Thymus (tissue), 14 donors: ENCODE results near the gene ZNF444. TPM values are rescaled to one million over a fixed set of nuclear protein-coding genes. Genes with fewer than 3 reads are reported as not detected.

ENCODE experiments used
- DNase-seq, 9 donors: peaks; one replicate each; pipeline ENCODE4 v3.0.0-alpha.2; 2013; ENCODE audit warnings: low spot score in 9 of 9, low read depth in 6 of 9, missing footprints in 1 of 9
- H3K27ac ChIP-seq, 2 donors: one replicate each; pipeline ENCODE4 v1.5.1; 2013; ENCODE audit warnings: control low read depth in 1 of 2, low read depth in 1 of 2, low read length in 1 of 2, mild to moderate bottlenecking in 1 of 2, moderate library complexity in 1 of 2
- H3K27me3 ChIP-seq, 2 donors: one replicate each; pipeline ENCODE4 v1.5.1; 2013; ENCODE audit warnings: low read length in 1 of 2; ENCODE audit not compliant: control insufficient read depth in 2 of 2, insufficient read depth in 1 of 2
- H3K36me3 ChIP-seq, 2 donors: one replicate each; pipeline ENCODE4 v1.5.1; 2013; ENCODE audit warnings: low read length in 1 of 2, mild to moderate bottlenecking in 1 of 2, moderate library complexity in 1 of 2; ENCODE audit not compliant: control insufficient read depth in 2 of 2, insufficient read depth in 2 of 2
- H3K4me1 ChIP-seq, 2 donors: one replicate each; pipeline ENCODE4 v1.5.1; 2013; ENCODE audit warnings: low read length in 2 of 2; ENCODE audit not compliant: control insufficient read depth in 2 of 2, insufficient read depth in 2 of 2
- H3K4me3 ChIP-seq, 2 donors: one replicate each; pipeline ENCODE4 v1.5.1; 2013; ENCODE audit warnings: low read length in 2 of 2, control low read depth in 1 of 2, mild to moderate bottlenecking in 1 of 2
- H3K9me3 ChIP-seq, 2 donors: one replicate each; pipeline ENCODE4 v1.5.1; 2013; ENCODE audit warnings: low read length in 1 of 2, mild to moderate bottlenecking in 1 of 2; ENCODE audit not compliant: control insufficient read depth in 2 of 2, insufficient read depth in 1 of 2
- WGBS: extraction: QIAGEN DNeasy Blood & Tissue Kit; methylation state at CpG from one replicate; pipeline ENCODE4 v1.1.7; 2013; 5-methylcytosine and 5-hydroxymethylcytosine counted together
- long read RNA-seq, 10 donors: transcript quantifications; one replicate each; lab custom pipeline, GENCODE V29; 2026
- polyA plus RNA-seq: library from polyadenylated mRNA; stranded (reverse); fragments of 200-250 nt; gene quantifications from one replicate; pipeline ENCODE4 v1.2.3, GENCODE V29; 2013
- total RNA-seq: library from RNA; stranded (reverse); fragments of 120-200 nt; gene quantifications from one replicate; pipeline ENCODE4 v1.2.4, GENCODE V29; 2013
- donor health status: healthy.

ZNF444 gene
- 21.2 TPM for total RNA-seq
- polyA plus RNA-seq, result 45.5 TPM
- long read RNA-seq, donor 1, result 0 reads
- long read RNA-seq, donor 2, full-length matches to known transcripts, result 35 of 90 reads
- long read RNA-seq, donor 2, partial matches to known transcripts, result 55 of 90 reads
- long read RNA-seq, donor 2, other reads (novel, unspliced or antisense), result 0 of 90 reads
- long read RNA-seq, donor 3, full-length matches to known transcripts, result 19 of 42 reads
- long read RNA-seq, donor 3, partial matches to known transcripts, result 23 of 42 reads
- long read RNA-seq, donor 3, other reads (novel, unspliced or antisense), result 0 of 42 reads
- long read RNA-seq, donor 4, partial matches to known transcripts, result 0 of 6 reads
- long read RNA-seq, donor 4, other reads (novel, unspliced or antisense), result 0 of 6 reads
- long read RNA-seq, donor 5, full-length matches to known transcripts, result 20 of 49 reads
- long read RNA-seq, donor 5, partial matches to known transcripts, result 29 of 49 reads
- long read RNA-seq, donor 5, other reads (novel, unspliced or antisense), result 0 of 49 reads
- long read RNA-seq, donor 6, full-length matches to known transcripts, result 10 of 21 reads
- long read RNA-seq, donor 6, partial matches to known transcripts, result 11 of 21 reads
- long read RNA-seq, donor 6, other reads (novel, unspliced or antisense), result 0 of 21 reads
- long read RNA-seq, donor 7, partial matches to known transcripts, result 0 of 1 reads
- long read RNA-seq, donor 7, other reads (novel, unspliced or antisense), result 0 of 1 reads
- long read RNA-seq, donor 8, full-length matches to known transcripts, result 5 of 5 reads
- long read RNA-seq, donor 8, partial matches to known transcripts, result 0 of 5 reads
- long read RNA-seq, donor 8, other reads (novel, unspliced or antisense), result 0 of 5 reads
- long read RNA-seq, donor 9, partial matches to known transcripts, result 0 of 5 reads
- long read RNA-seq, donor 9, other reads (novel, unspliced or antisense), result 0 of 5 reads
- long read RNA-seq, donor 10, full-length matches to known transcripts, result 9 of 16 reads
- long read RNA-seq, donor 10, partial matches to known transcripts, result 7 of 16 reads
- long read RNA-seq, donor 10, other reads (novel, unspliced or antisense), result 0 of 16 reads

DNA sequence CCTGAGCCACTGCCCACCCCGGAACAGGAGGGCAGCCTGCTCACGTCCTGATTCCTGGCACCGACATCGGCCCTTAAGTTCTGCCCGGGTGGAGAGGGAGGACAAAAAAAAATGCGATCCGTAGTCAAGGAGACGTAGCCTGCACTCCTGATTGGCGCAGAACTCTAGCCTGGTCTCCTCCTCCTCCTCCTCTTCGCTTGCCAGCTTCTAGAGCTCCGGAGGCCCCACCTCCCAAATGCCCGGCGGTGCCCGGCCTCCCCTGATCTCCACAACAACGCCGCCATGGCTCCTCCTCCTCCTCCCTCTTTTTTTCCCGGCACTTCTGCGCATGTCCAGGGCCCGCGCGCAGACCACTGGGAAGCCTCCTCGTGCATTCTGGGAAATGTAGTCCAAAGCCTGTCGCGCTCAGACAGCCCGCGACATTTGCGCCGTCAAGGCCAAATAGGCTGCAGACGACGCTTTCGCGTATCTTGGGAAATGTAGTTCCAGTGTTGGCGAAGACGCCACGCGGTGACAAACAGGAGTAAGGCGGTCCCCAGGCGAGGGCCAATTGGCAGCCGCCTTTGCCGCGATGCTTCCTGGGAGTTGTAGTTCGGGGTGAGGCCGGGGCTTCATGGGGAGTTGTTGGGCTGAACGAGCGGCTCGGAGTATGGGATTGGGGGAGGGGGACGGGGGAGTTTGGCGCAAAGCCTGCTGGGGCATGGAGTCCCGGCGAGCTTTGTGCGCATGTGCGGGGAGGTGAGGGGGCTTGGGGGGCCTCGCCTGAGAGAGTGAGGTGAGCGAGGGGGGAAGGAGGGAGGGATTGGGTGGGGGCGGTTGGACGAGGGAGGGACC is at the start of gene ZNF444:
TSS of gene ZNF444 (plus strand) at position 705 of the 834 bp plus-strand sequence. CDS start 5,625 bp downstream, outside the sequence.
- under 1% methylated on average over 56 of the region's 56 CpGs for WGBS
- H3K4me3 ChIP-seq, result peak within 1 kb of the TSS; percentile 68 to 74
- no peaks in the 10 kb centered on the region for H3K27me3 ChIP-seq
- peak; percentile 98 to 100 (median 99) for DNase-seq
- H3K27ac ChIP-seq, result peak within 1 kb of the TSS; percentile 93 to 97
- H3K36me3 ChIP-seq, result peaks cover 0 to 4% of the 10 kb centered on the region in 2 donors
- H3K9me3 ChIP-seq, result no peaks in the 10 kb centered on the region
- H3K4me1 ChIP-seq, result peaks cover 36 to 44% of the 10 kb centered on the region in 2 donors

DNA sequence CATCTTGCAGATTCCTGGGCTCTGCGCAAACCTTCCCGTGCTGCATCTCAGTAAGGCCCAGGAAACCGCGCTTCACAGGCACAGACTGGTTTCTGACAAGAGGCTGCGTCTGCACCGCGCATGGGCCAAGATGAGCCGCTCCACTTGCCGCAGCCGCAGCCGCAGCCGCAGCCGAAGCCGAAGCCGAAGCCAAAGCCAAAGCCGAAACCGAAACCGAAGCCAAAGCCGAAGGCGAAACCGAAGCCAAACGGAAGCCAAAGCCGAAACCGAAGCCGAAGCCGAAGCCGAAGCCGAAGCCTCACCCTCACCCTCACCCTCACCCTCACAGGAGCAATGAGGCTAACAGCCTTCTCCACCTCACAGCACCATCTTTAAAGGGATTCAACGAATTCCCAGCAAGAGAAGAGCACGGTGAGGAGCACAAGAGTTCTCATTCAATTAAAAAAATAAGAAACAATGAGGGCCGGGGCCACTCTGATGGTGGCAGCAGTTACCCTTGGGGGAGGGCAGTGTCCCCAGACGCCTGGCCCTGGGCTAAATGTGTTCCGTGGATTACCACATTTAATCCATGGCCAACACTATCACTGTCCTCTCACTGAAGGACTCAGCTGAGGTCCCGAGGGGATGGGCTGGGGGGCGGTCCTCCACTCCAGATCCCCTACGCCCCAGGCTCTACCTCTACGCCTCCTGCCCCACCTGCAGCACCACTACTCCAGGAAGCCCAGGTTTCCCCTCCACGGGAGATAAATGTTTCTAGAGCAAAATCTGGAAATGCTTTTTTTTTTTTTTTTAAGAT is 49.1 kb upstream of the ZNF444 start:
- H3K36me3 ChIP-seq, result peaks cover 8 to 46% of the 10 kb centered on the region in 2 donors
- no peaks in the 10 kb centered on the region for H3K27me3 ChIP-seq
- DNase-seq, result no peak
- H3K4me1 ChIP-seq, result no peaks in the 10 kb centered on the region
- H3K27ac ChIP-seq, result no peak overlapping the region
- no peak overlapping the region for H3K4me3 ChIP-seq
- H3K9me3 ChIP-seq, result peaks cover 0 to 16% of the 10 kb centered on the region in 2 donors
- WGBS, result 92% methylated on average over 38 of the region's 38 CpGs

DNA sequence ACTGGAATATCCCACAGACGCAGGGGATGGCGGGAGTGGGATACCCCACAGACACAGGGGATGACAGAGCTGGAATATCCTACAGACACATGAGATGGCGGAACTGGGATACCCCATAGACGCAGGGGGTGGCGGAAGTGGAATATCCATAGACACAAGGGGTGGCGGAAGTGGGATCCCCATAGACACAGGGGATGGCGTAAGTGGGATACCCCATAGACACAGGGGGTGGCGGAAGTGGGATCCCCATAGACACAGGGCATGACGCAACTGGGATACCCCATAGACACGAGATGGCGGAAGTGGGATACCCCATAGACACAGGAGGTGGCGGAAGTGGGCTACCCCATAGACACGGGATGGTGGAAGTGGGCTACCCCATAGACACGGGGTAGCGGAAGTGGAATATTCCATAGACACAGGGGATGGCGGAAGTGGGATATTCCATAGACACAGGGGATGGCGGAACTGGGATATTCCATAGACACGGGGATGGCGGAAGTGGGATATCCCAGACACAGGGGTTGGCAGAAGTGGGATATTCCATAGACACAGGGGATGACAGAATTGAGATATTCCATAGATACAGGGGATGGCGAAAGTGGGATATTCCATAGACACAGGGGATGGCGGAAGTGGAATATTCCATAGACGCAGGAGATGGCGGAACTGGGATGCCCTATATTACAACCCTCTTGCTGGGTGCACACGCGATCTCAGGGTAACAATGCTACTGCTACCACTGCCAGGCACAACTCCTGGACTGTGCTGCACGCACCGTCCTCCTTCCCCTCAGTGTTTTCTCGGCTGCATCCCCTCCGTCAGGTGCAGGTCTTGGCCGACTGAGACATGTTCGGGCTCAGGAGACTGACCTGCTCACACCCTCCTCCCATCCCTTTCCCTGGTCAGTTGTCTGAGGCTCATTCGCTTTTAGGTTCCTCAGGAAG is 48.1 kb upstream of the ZNF444 start:
- peaks cover 10 to 48% of the 10 kb centered on the region in 2 donors for H3K36me3 ChIP-seq
- DNase-seq, result no peak
- WGBS, result 98% methylated on average over 32 of the region's 32 CpGs
- no peaks in the 10 kb centered on the region for H3K27me3 ChIP-seq
- H3K9me3 ChIP-seq, result peaks cover 0 to 16% of the 10 kb centered on the region in 2 donors
- H3K4me1 ChIP-seq, result no peaks in the 10 kb centered on the region
- H3K27ac ChIP-seq, result no peak overlapping the region
- no peak overlapping the region for H3K4me3 ChIP-seq

DNA sequence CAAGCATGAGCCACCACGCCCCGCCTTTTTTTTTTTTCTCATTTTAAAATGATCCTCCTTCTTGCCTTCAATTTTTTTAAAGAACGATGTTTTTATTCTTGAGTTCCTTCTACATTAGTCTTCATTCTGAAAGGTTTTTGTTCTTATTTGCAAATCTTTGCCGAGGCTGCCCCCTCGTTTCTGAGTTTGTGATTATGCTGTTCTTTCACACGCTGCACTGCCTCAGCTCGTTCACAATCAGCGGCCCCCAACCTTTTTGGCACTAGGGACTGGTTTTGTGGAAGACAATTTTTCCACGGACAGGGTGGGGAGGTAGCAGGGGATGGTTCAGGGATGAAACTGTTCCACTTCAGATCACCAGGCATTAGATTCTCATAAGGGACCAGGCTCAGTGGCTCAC is 46.6 kb upstream of the ZNF444 start:
- H3K36me3 ChIP-seq, result peaks cover 12 to 43% of the 10 kb centered on the region in 2 donors
- WGBS, result 82% methylated on average over 9 of the region's 9 CpGs
- no peaks in the 10 kb centered on the region for H3K27me3 ChIP-seq
- DNase-seq, result no peak
- no peak overlapping the region for H3K4me3 ChIP-seq
- peaks cover 0 to 16% of the 10 kb centered on the region in 2 donors for H3K9me3 ChIP-seq
- no peak overlapping the region for H3K27ac ChIP-seq
- no peaks in the 10 kb centered on the region for H3K4me1 ChIP-seq

DNA sequence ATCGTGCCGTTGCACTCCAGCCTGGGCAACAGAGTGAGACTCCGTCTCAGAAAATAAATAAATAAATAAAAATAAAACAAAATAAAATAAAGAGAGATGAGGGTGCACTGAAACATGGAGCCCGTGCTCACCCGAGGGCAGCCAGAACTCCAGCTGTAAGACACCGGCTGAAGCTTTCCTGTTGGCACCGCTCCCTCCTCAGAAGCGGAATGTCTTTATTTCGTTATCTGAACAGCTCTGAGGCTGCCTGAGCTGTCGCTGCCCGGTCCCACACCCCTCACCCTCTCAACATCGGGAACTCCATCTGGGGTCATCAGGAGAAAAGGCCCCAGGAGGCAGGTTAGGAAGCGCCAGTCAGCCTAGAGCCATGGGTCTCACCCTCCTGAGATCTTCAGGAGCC is 44.4 kb upstream of the ZNF444 start:
- DNase-seq, result no peak

DNA sequence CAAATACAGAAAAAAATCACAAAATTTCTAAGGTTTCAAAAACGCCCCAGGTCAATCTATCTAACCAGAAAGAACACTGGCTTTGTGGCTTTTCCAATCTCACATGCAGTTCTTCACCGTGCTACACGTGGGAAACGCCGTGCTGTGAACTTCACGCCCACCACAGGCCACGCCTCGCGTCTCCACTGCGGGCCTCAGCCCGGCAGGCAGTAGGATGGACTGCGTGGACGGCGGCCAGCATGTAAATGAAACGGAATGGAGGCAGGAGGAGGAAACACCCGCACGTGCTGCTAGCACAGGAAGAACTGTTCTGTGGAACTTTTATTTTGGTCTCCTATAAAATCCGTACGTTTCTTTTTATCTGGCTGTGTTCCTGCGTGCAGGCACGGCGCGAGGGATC is 43.8 kb upstream of the ZNF444 start:
- DNase-seq, result no peak
- peaks cover 20 to 54% of the 10 kb centered on the region in 2 donors for H3K36me3 ChIP-seq
- H3K9me3 ChIP-seq, result peaks cover 0 to 13% of the 10 kb centered on the region in 2 donors
- no peaks in the 10 kb centered on the region for H3K4me1 ChIP-seq
- no peak overlapping the region for H3K4me3 ChIP-seq
- WGBS, result 97% methylated on average over 23 of the region's 23 CpGs
- H3K27ac ChIP-seq, result no peak overlapping the region
- no peaks in the 10 kb centered on the region for H3K27me3 ChIP-seq

More for the DNA sequence above, 44.4 kb upstream of the ZNF444 start:
- 96% methylated on average over 13 of the region's 13 CpGs for WGBS
- Histone ChIP-seq H3K27me3 (no peaks in the 10 kb centered on the region), H3K27ac (no peak overlapping the region), H3K36me3 (peaks cover 14 to 50% of the 10 kb centered on the region in 2 donors), H3K9me3 (peaks cover 0 to 16% of the 10 kb centered on the region in 2 donors), H3K4me3 (no peak overlapping the region), H3K4me1 (no peaks in the 10 kb centered on the region)

DNA sequence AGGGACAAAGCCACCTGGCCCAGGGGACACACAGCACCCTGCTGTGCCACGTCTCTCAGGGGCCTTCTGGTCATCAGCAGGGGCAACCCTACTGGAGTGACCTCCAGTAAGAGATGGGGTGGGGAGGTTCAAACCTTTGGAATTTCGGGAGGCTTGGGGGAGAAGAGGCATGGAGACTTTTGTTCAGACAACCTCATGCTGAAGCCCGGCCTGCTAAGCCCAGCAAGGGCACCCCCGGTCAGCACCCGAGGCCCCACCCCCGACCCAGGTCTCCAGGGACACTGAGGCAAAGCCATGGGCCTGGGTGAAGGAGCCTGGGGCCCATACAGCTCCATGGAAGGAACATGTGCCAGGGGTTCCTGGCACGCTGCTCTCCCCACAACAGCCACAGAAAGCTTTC is 43.3 kb upstream of the ZNF444 start:
- DNase-seq, result no peak

More for the DNA sequence above, 43.3 kb upstream of the ZNF444 start:
- Histone ChIP-seq H3K27ac (no peak overlapping the region), H3K9me3 (peaks cover 0 to 8% of the 10 kb centered on the region in 2 donors), H3K4me1 (no peaks in the 10 kb centered on the region), H3K4me3 (no peak overlapping the region), H3K27me3 (no peaks in the 10 kb centered on the region), H3K36me3 (peaks cover 23 to 59% of the 10 kb centered on the region in 2 donors)
- 98% methylated on average over 7 of the region's 7 CpGs for WGBS
